Stimulated activated CD4-positive, alpha-beta T cell treated with anti-CD3 and anti-CD28 coated beads, Interleukin-15, amount 100 ng/mL, for 48 hours (primary cell): ENCODE measurements around the gene NDUFB3.

Source experiments
- DNase-seq, 2 donors: peaks; one replicate each; pipeline ENCODE4 v3.0.0-alpha.2; 2020; ENCODE audit warnings: low read depth in 2 of 2

NDUFB3 gene

GRCh38 chr2:201128033-201128432 is 56.2 kb downstream of the NDUFB3 start:
- no peak for DNase-seq

- no peak for DNase-seq
These were observed 57.2 kb downstream of the NDUFB3 start for GRCh38 chr2:201128933-201129505.

- DNase-seq, result no peak
These were observed 58.9 kb downstream of the NDUFB3 start for GRCh38 chr2:201130524-201131186.

GRCh38 chr2:201132518-201132917 is 60.7 kb downstream of the NDUFB3 start:
- no peak for DNase-seq
